K562 (cell line): ENCODE results near the gene MCM7. TPM values are rescaled to one million over a fixed set of nuclear protein-coding genes. Genes with fewer than 3 reads are reported as not detected.

Source experiments
- BCLAF1 ChIP-seq, 2 experiments: fragments of 450-650 bp in 1 of 2; IDR thresholded peaks; 2 replicates each; pipeline ENCODE4 v1.6.1; 2011 to 2017; ENCODE audit warnings: low read depth in 2 of 2, antibody characterized with exemption in 1 of 2, borderline replicate concordance in 1 of 2, low read length in 1 of 2, mild to moderate bottlenecking in 1 of 2, mixed read lengths in 1 of 2; ENCODE audit not compliant: control insufficient read depth in 1 of 2
- CUX1 ChIP-seq: fragments of 200-800 bp; sonication (Bioruptor generic); IDR thresholded peaks from 2 replicates; pipeline ENCODE4 v1.6.1; 2016; ENCODE audit warnings: missing genetic modification characterization, missing compliant biosample characterization
- DIDO1 ChIP-seq: fragments of 450-650 bp; IDR thresholded peaks from 2 replicates; pipeline ENCODE4 v1.6.1; 2016; ENCODE audit warnings: low read depth, missing biosample characterization, missing genetic modification characterization
- FOXK2 ChIP-seq, 2 experiments: fragments of 450-650 bp; IDR thresholded peaks in 1 of 2; conservative IDR thresholded peaks in 1 of 2; 2 replicates each; pipeline ENCODE4 v1.6.1; 2016; ENCODE audit warnings: low read depth in 2 of 2, mild to moderate bottlenecking in 1 of 2
- GABPB1 ChIP-seq: sonication (generic); formaldehyde crosslinking; IDR thresholded peaks from 2 replicates; pipeline ENCODE4 v1.8.0; 2022; ENCODE audit warnings: mild to moderate bottlenecking, missing genetic modification reagents
- HBP1 ChIP-seq: fragments of 450-650 bp; formaldehyde crosslinking; IDR thresholded peaks from 2 replicates; pipeline ENCODE4 v1.4.0; 2022; ENCODE audit warnings: missing genetic modification characterization
- NR2C1 ChIP-seq, 2 experiments: fragments of 450-650 bp; IDR thresholded peaks; 2 replicates each; pipeline ENCODE4 v1.6.1; 2017; ENCODE audit warnings: mild to moderate bottlenecking in 2 of 2, antibody characterized with exemption in 1 of 2, inconsistent platforms in 1 of 2, missing compliant biosample characterization in 1 of 2, missing genetic modification characterization in 1 of 2
- SIX5 ChIP-seq, 2 experiments: IDR thresholded peaks; 2 replicates each; pipeline ENCODE4 v1.6.1; 2011; ENCODE audit warnings: low read length in 2 of 2, borderline replicate concordance in 1 of 2, low read depth in 1 of 2, mild to moderate bottlenecking in 1 of 2, moderate library complexity in 1 of 2; ENCODE audit not compliant: insufficient read depth in 1 of 2
- SP2 ChIP-seq: IDR thresholded peaks from 2 replicates; pipeline ENCODE4 v1.6.1; 2011; ENCODE audit warnings: mild to moderate bottlenecking, low read depth, low read length, moderate library complexity; ENCODE audit not compliant: poor library complexity, severe bottlenecking; ENCODE audit errors: extremely low read depth
- polyA plus RNA-seq, 8 experiments: library from polyadenylated mRNA; depleted of rRNA in 4 of 8; stranded (reverse) in 5 of 8; unstranded in 3 of 8; fragments of >200 nt; fragmentation: Nextera tagmentation in 2 of 8; fragmentation: Illumina TruSeq in 1 of 8; extraction: Ambion mirVana in 2 of 8; extraction: Trizol in 1 of 8; gene quantifications; 2 replicates each; pipeline versions ENCODE4 v1.2.1 to v1.2.3, GENCODE V29; 2011 to 2014; ENCODE audit warnings: inconsistent platforms in 1 of 8, missing spikeins in 1 of 8
- total RNA-seq, 7 experiments: library from RNA; depleted of rRNA in 6 of 7; stranded (reverse); fragments of >200 nt in 6 of 7; fragmentation: Illumina TruSeq in 2 of 7; extraction: Trizol in 2 of 7; gene quantifications; 2 replicates each; pipeline versions ENCODE4 v1.2.1 to v1.2.3, GENCODE V29; 2011 to 2021; ENCODE audit warnings: low replicate concordance in 1 of 7

Gene MCM7
- total and polyA plus RNA-seq, 9 of the 15 experiments (the other 6 are each of a cell fraction or from before 2014, with no cell fraction given): 329 to 856 (median 437) TPM

GRCh38 chr7:100148559-100149328 lies 47.5 kb upstream of the MCM7 start, which contains the start of gene LAMTOR4 (continued):
- TF ChIP-seq HBP1 (CRISPR knock-in tag) (peak; percentile 84), FOXK2 (conservative IDR thresholded peaks at IDR 0.05 in 1 of 2, IDR thresholded peaks at IDR 0.05 in 1 of 2; ENCODE audit: low read depth in 2 of 2) (peak in 1 of 2 experiments; percentile 82; a peak in 2 of 4 replicates), GABPB1 (CRISPR knock-in tag) (peak; percentile 80), SP2 (peak; percentile 92), BCLAF1 (IDR thresholded peaks at IDR 0.05; ENCODE audit: borderline replicate concordance in 1 of 2, control insufficient read depth in 1 of 2, low read depth in 2 of 2, low read length in 1 of 2) (no peak), SIX5 (IDR thresholded peaks at IDR 0.05; ENCODE audit: borderline replicate concordance in 1 of 2, insufficient read depth in 1 of 2, low read depth in 1 of 2, low read length in 2 of 2) (no peak), DIDO1 (peak; percentile 69; the same call in 1 of the 2 replicates), NR2C1 (IDR thresholded peaks at IDR 0.05) (no peak; the same call in 1 of the 2 replicates), NR2C1 (tag; IDR thresholded peaks at IDR 0.05) (no peak), CUX1 (CRISPR knock-in tag) (no peak)
